T-cell (primary cell): ENCODE measurements around the gene SORL1. TPM values are rescaled to one million over a fixed set of nuclear protein-coding genes. Genes with fewer than 3 reads are reported as not detected.

Source experiments
- total RNA-seq, 35 experiments: library from RNA in 6 of 35; stranded (reverse) in 6 of 35; fragments of 120-200 nt in 1 of 35; gene quantifications; one replicate each; pipeline versions ENCODE4 v1.2.1 to v1.2.4 and lab custom pipeline; 2013 to 2026

Gene SORL1
- total RNA-seq, 5 donors from 2014 or later (not counting 1 experiment from before 2014, with no cell fraction given): 361 to 422 (median 392) TPM

Other genes with a start within 250 kb of the SORL1 start
- 10 to 100 TPM; 19.1 to 51.3 (median 25.6) TPM for gene SC5D, start 159.5 kb upstream of the SORL1 start, total RNA-seq